Measurements from ENCODE around the gene FIGLA.
"Not testable (repeated sequence)": the region's sequence is repeated elsewhere in the genome, so short reads cannot be mapped to it uniquely, and the experiment has no call there.

The FIGLA gene

GRCh38 chr2:70799706-70800105 is 9.3 kb upstream of the FIGLA start:
- Histone ChIP-seq H3K4me3 (ENCODE audit: low read depth in 1 of 2, low read length in 1 of 2) (no peak overlapping the region), H3K27ac (no peak overlapping the region), H3K4me1 (ENCODE audit: control insufficient read depth in 1 of 2, insufficient read depth in 1 of 2, low read depth in 1 of 2, low read length in 1 of 2) (no peaks in the 10 kb centered on the region), H3K27me3 (peaks cover 74% of the 10 kb centered on the region), H3K9me3 (no peaks in the 10 kb centered on the region), H3K36me3 (no peaks in the 10 kb centered on the region)
- TF ChIP-seq CTCF (IDR thresholded peaks at IDR 0.05), result no peak

GRCh38 chr2:70797996-70798395 is 7.6 kb upstream of the FIGLA start:
- H3K4me3 ChIP-seq (ENCODE audit: low read depth in 1 of 2, low read length in 1 of 2); H3K36me3 ChIP-seq; H3K27ac ChIP-seq; H3K9me3 ChIP-seq; H3K4me1 ChIP-seq (ENCODE audit: control insufficient read depth in 1 of 2, insufficient read depth in 1 of 2, low read depth in 1 of 2, low read length in 1 of 2): not testable (repeated sequence)
- H3K27me3 ChIP-seq, result peaks cover 82% of the 10 kb centered on the region

- no peak overlapping the region for H3K4me3 ChIP-seq (ENCODE audit: low read depth in 1 of 2, low read length in 1 of 2)
- no peak overlapping the region for H3K27ac ChIP-seq
- no peaks in the 10 kb centered on the region for H3K9me3 ChIP-seq
- no peaks in the 10 kb centered on the region for H3K36me3 ChIP-seq
- H3K4me1 ChIP-seq (ENCODE audit: control insufficient read depth in 1 of 2, insufficient read depth in 1 of 2, low read depth in 1 of 2, low read length in 1 of 2), result peaks cover 0 to 5% of the 10 kb centered on the region in 2 experiments
- TF ChIP-seq CTCF (IDR thresholded peaks at IDR 0.05), result no peak
- H3K27me3 ChIP-seq, result peaks cover 82% of the 10 kb centered on the region
Observed at GRCh38 chr2:70797506-70797905, 7.1 kb upstream of the FIGLA start.

- H3K36me3 ChIP-seq, result no peaks in the 10 kb centered on the region
- TF ChIP-seq CTCF (IDR thresholded peaks at IDR 0.05), result no peak
- H3K4me3 ChIP-seq (ENCODE audit: low read depth in 1 of 2, low read length in 1 of 2), result no peak overlapping the region
- no peak overlapping the region for H3K27ac ChIP-seq
- no peaks in the 10 kb centered on the region for H3K9me3 ChIP-seq
- peaks cover 0 to 5% of the 10 kb centered on the region in 2 experiments for H3K4me1 ChIP-seq (ENCODE audit: control insufficient read depth in 1 of 2, insufficient read depth in 1 of 2, low read depth in 1 of 2, low read length in 1 of 2)
- H3K27me3 ChIP-seq, result peaks cover 82% of the 10 kb centered on the region
Observed at GRCh38 chr2:70796262-70796661, 5.8 kb upstream of the FIGLA start.

GRCh38 chr2:70795164-70795995 is 4.9 kb upstream of the FIGLA start:
- H3K4me1 ChIP-seq (ENCODE audit: control insufficient read depth in 1 of 2, insufficient read depth in 1 of 2, low read depth in 1 of 2, low read length in 1 of 2), result peaks cover 0 to 5% of the 10 kb centered on the region in 2 experiments
- no peak for TF ChIP-seq CTCF (IDR thresholded peaks at IDR 0.05)
- H3K9me3 ChIP-seq, result no peaks in the 10 kb centered on the region
- no peak overlapping the region for H3K27ac ChIP-seq
- H3K27me3 ChIP-seq, result peaks cover 82% of the 10 kb centered on the region
- H3K4me3 ChIP-seq (ENCODE audit: low read depth in 1 of 2, low read length in 1 of 2), result no peak overlapping the region
- no peaks in the 10 kb centered on the region for H3K36me3 ChIP-seq

- H3K27ac ChIP-seq, result no peak overlapping the region
- no peak overlapping the region for H3K4me3 ChIP-seq (ENCODE audit: low read depth in 1 of 2, low read length in 1 of 2)
- peaks cover 90% of the 10 kb centered on the region for H3K27me3 ChIP-seq
- H3K36me3 ChIP-seq, result no peaks in the 10 kb centered on the region
- no peaks in the 10 kb centered on the region for H3K9me3 ChIP-seq
- H3K4me1 ChIP-seq (ENCODE audit: control insufficient read depth in 1 of 2, insufficient read depth in 1 of 2, low read depth in 1 of 2, low read length in 1 of 2), result peaks cover 0 to 5% of the 10 kb centered on the region in 2 experiments
- TF ChIP-seq CTCF (IDR thresholded peaks at IDR 0.05), result no peak
Observed at GRCh38 chr2:70793450-70793849, 3.0 kb upstream of the FIGLA start.

Measured in neutrophil (primary cell).